NCI-H524 treated with DMSO at 0.1 percent for 48 hours (cell line): ENCODE data around the gene MARCHF2.
"Not testable (repeated sequence)": the region's sequence is repeated elsewhere in the genome, so short reads cannot be mapped to it uniquely, and the experiment has no call there.

Experiments used
- DNase-seq: peaks from one replicate; lab custom pipeline; 2025; lab: John Stamatoyannopoulos, UW

Gene MARCHF2, protein sequence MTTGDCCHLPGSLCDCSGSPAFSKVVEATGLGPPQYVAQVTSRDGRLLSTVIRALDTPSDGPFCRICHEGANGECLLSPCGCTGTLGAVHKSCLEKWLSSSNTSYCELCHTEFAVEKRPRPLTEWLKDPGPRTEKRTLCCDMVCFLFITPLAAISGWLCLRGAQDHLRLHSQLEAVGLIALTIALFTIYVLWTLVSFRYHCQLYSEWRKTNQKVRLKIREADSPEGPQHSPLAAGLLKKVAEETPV

GRCh38 chr19:8412783-8413628, at the start of gene MARCHF2:
MARCHF2 (plus strand) TSS chr19:8413305; CDS start chr19:8421841, 8,536 bp downstream.
- DNase-seq, result peak; percentile 22

- DNase-seq, result no peak
These were observed 49.0 kb upstream of the MARCHF2 start, which contains the start of gene ANGPTL4 for GRCh38 chr19:8363803-8364771. ANGPTL4 (plus strand) TSS chr19:8364155; CDS start chr19:8364322, 167 bp downstream.

DNA sequence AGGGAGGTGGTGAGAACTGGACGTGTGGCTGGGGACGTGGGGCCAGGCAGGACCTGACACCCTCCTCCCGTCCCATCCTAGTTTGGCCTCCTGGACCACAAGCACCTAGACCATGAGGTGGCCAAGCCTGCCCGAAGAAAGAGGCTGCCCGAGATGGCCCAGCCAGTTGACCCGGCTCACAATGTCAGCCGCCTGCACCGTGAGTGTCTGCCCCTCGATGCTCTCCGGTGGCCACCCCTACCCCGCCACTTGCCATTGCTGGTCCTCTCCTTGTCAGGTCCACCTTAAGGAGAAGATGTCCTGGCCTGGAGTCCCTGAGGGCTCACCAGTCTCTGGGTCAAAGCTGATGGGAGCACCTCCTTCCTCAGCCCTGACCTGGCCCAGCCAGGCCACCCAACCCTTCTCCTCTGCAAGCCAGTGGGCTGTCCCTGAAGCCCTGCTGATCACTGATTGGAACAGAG, 47.0 kb upstream of the MARCHF2 start:
- DNase-seq, result no peak

- DNase-seq, result no peak
These were observed 46.2 kb upstream of the MARCHF2 start for GRCh38 chr19:8366961-8367326.

- no peak for DNase-seq
These were observed 45.6 kb upstream of the MARCHF2 start for GRCh38 chr19:8367327-8368001.

GRCh38 chr19:8370176-8371010, 42.7 kb upstream of the MARCHF2 start:
- no peak for DNase-seq

DNA sequence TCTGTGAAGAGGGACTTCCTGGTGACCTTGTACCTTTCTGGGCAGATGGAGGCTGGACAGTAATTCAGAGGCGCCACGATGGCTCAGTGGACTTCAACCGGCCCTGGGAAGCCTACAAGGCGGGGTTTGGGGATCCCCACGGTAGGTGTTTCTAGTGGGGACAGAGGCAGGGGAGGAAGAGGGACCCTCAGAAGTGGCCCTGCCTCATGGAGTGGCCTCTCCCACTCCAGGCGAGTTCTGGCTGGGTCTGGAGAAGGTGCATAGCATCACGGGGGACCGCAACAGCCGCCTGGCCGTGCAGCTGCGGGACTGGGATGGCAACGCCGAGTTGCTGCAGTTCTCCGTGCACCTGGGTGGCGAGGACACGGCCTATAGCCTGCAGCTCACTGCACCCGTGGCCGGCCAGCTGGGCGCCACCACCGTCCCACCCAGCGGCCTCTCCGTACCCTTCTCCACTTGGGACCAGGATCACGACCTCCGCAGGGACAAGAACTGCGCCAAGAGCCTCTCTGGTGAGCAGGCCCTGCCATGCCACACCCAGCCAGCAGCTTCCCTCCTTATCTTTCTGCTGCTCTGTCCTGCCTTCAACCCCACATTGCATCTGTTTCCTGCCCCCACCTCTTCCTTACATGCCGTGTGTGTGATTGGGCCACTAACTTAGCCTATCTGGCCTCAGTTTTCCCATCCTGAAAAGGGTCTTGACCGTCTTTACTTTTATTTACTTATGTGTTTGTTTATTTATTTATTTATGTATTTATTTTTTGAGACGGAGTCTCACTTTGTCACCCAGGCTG, 41.9 kb upstream of the MARCHF2 start:
- DNase-seq, result no peak

GRCh38 chr19:8373867-8374813, 39.0 kb upstream of the MARCHF2 start:
- no peak for DNase-seq

DNA sequence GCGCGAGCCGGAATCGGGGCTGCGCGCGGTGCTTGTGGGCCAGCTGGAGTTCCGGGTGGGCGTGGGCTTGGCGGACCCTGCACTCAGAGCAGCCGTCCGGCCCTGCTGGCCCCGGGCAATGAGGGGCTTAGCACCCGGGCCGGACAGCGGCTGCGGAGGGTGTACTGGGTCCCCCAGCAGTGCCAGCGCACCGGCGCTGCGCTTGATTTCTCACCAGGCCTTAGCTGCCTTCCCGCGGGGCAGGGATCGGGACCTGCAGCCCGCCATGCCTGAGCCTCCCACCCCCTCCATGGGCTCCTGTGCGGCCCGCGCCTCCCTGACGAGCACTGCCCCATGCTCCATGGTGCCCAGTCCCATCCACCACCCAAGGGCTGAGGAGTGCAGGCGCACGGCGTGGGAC, 37.3 kb upstream of the MARCHF2 start:
- DNase-seq, result not testable (repeated sequence)

DNA sequence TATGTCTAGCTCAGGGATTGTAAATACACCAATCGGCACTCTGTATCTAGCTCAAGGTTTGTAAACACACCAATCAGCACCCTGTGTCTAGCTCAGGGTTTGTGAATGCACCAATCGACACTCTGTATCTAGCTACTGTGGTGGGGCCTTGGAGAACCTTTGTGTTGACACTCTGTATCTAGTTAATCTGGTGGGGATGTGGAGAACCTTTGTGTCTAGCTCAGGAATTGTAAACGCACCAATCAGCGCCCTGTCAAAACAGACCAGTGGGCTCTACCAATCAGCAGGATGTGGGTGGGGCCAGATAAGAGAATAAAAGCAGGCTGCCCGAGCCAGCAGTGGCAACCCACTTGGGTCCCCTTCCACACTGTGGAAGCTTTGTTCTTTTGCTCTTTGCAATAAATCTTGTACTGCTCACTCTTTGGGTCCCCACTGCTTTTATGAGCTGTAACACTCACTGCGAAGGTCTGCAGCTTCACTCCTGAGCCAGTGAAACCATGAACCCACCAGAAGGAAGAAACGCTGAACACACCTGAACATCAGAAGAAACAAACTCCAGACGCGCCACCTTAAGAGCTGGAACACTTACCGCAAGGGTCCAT, 36.6 kb upstream of the MARCHF2 start:
- DNase-seq, result not testable (repeated sequence)

- no peak for DNase-seq
These were observed 35.5 kb upstream of the MARCHF2 start for GRCh38 chr19:8377598-8377997.

DNA sequence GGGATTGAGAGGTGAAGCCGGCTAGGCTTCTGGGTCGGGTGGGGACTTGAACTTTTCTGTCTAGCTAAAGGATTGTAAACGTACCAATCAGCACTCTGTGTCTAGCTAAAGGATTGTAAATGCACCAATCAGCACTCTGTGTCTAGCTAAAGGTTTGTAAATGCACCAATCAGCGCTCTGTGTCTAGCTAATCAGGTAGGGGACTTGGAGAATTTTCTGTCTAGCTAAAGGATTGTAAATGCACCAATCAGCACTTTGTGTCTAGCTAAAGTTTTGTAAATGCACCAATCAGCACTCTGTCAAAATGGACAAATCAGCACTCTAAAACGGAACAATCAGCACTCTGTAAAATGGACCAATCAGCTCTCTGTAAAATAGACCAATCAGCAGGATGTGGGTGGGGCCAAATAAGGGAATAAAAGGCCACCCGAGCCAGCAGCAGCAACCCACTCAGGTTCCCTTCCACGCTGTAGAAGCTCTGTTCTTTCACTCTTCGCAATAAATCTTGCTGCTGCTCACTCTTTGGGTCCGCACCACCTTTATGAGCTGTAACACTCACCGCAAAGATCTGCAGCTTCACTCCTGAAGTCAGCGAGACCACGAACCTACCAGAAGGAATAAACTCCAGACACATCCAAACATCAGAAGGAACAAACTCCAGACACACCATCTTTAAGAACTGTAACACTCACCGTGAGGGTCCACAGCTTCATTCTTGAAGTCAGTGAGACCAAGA, 33.8 kb upstream of the MARCHF2 start:
- not testable (repeated sequence) for DNase-seq

DNA sequence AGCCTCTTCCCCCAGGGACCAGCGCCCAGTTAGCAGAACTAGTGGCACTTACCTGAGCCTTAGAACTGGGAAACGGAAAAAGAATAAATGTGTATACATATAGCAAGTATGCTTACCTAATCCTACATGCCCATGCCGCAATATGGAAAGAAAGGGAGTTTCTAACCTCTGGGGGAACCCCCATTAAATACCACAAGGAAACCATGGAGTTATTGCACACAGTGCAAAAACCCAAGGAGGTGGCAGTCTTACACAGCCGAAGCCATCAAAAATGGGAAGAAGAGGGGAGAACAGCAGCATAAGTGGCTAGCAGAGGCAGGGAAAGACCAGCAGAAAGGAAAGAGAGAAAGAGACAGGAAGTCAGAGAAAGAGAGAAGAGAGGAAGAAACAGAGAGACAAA, 28.5 kb upstream of the MARCHF2 start:
- not testable (repeated sequence) for DNase-seq

DNA sequence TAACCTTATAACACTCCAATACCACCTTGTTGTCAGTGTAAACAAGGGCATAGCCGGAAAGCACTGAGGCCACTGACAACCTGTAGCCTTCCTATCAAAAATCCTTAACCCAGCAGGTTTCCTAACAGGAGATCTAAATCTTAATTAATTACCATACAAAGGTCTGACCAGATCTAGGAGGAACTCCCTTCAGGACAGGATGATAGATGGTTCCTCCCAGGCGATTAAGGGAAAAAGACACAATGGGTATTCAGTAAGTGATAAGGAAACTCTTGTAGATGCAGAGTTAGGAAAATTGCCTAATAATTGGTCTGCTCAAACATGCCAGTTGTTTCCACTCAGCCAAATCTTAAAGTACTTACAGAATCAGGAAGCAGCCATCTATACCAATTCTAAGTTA, 28.0 kb upstream of the MARCHF2 start:
- not testable (repeated sequence) for DNase-seq

DNA sequence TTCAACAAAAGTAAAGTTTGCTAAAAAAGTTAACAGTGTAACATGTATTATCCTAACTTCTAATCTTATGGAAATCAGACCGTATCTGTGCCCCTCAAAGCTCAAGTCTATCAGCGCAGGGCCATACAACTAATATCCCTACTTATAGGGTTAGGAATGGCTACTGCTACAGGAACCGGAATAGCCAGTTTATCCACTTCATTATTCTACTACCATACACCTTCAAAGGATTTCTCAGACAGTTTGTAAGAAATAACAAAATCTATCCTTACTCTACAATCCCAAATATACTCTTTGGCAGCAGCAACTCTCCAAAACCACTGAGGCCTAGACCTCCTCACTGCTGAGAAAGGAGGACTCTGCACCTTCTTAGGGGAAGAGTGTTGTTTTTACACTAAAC, 27.5 kb upstream of the MARCHF2 start:
- not testable (repeated sequence) for DNase-seq

- DNase-seq, result not testable (repeated sequence)
These were observed 26.7 kb upstream of the MARCHF2 start for GRCh38 chr19:8386419-8386818.

GRCh38 chr19:8386990-8387389, 26.1 kb upstream of the MARCHF2 start:
- no peak for DNase-seq
